GM21717 (cell line): ENCODE data around the gene PPIL4.
"Not testable (repeated sequence)": the region's sequence is repeated elsewhere in the genome, so short reads cannot be mapped to it uniquely, and the experiment has no call there.

Experiments used
- ATAC-seq: cut with Tn5 transposase; IDR thresholded peaks from one replicate; pipeline ENCODE4 v1.9.1; 2021; ENCODE audit warnings: mild to moderate bottlenecking, moderate library complexity; ENCODE audit not compliant: unreplicated experiment

Gene PPIL4

DNA sequence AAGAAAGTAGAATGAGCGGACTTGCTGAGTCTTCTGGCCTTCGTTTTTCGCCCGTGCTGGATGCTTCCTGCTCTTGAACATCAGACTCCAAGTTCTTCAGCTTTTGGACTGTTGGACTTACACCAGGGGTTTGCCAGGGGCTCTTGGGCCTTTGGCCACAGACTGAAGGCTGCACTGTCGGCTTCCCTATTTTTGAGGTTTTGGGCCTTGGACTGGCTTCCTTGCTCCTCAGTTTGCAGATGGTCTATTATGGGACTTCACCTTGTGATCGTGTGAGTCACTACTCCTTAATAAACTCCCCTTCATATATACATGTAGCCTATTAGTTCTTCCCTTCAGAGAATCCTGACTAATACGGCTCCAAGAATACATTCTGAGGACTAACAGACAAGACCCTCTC is 83.1 kb downstream of the PPIL4 start:
- ATAC-seq: not testable (repeated sequence)

DNA sequence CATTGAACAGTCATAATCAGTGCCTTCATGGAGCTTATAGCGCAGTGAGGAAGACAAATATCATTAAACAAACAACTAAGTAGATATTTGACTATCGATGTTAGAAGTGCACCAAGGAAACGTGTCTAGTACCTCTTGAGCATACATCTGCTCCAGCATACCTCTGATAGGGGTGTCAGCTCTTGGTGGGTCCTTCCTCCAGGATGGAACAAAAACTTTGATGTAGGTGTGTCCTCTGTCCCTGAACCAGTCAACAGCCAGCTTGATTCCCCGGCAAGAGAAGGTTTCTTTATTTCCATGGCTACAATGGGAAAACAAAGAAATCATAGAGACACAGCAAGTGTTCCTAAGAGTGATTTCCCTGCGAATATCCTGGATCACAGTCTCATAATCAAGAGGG is 84.2 kb downstream of the PPIL4 start:
- no peak for ATAC-seq

DNA sequence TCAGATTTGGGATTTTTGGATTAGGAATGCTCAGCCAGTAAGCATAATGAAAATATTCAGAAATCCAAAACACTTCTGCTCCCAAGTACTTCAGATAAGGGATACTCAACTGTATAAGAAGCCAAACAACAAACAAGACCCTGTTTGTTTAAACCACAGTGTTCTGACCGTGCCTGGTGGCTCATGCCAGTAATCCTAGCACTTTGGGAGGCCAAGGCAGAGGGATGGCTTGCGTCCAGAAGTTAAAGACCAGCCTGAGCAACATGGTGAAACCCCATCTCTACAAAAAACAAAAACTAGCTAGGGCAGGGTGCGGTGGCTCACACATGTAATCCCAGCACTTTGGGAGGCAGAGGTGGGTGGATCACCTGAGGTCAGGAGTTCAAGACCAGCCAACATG is 85.6 kb downstream of the PPIL4 start:
- ATAC-seq: not testable (repeated sequence)

DNA sequence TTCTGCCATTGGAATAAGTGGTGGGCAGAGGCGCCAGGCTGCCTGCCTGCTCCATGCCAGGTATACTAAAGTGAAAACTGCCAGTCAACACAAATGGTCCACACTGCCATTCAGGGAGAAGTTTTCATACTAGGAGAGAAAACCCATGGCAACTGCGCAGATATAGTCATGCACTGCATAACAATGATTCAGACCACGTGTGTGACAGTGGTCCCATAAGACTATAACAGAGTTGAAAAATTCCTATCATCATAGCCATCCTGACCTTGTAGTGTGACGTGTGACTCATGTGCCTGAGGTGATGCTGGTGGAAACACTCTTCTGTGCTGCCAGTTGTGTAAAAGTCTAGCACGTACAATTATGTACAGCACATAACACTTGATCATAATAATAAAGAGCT is 86.1 kb downstream of the PPIL4 start:
- no peak for ATAC-seq

DNA sequence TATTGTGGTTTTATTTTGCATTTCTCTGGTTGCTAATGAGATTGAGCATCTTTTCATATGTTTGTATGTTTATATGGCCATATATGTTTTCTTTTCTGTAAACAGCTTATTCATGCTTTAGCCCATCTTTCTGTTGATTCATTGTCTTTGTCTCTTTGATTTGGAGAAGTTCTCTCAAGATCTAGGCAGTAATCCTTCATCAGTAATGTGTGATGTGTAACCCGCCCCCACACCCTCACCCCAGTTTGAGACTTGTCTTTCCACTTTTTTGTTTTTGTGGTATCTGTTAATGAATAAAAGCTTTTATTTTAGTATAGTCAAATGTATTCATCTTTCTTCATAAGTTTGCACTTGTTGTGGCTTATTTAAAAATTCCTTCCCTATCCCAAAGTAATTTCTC is 87.0 kb downstream of the PPIL4 start:
- no peak for ATAC-seq

DNA sequence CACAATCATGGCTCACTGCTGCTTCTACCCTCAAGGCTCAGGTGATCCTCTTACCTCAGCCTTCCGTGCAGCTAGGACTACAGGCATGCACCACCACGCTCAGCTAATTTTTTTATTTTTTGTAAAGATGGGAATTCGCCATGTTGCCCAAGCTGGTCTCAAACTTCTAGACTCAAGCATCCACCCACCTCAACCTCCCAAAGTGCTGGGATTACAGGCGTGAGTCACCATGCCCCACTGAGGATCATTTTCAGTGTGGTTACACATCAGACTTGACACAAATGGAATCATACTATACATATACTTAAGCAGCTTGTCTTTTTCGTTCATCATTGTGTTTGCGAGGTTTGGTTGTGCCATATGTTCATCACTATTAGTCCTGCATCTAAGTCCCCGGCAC is 87.6 kb downstream of the PPIL4 start:
- no peak for ATAC-seq

DNA sequence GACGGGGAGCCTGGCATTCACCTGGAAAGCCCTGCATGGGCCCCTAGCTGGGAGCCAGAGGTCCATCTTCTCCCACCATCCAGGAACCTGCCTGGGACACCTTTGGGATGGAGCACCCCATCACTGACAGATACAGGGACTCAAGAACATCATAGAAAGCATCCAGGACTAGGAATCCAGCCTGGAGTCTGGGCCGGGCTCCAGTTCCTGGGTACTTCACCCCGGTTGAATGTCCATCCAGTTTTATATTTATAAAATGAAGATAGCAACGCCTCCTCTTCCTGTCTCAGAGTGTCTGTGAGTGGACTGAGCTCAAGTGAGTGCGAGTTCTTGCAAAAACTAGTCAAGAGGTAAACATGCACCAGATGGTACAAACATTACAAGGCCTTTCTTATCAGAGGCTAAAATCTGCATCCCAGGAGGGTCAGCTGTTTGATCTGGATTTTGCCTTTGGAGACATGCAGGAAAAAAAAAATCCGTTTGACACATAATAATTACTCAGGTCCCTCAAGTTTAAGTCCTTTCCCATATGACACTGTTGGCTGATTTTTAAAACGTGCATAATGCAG is 88.4 kb downstream of the PPIL4 start:
- ATAC-seq: no peak

DNA sequence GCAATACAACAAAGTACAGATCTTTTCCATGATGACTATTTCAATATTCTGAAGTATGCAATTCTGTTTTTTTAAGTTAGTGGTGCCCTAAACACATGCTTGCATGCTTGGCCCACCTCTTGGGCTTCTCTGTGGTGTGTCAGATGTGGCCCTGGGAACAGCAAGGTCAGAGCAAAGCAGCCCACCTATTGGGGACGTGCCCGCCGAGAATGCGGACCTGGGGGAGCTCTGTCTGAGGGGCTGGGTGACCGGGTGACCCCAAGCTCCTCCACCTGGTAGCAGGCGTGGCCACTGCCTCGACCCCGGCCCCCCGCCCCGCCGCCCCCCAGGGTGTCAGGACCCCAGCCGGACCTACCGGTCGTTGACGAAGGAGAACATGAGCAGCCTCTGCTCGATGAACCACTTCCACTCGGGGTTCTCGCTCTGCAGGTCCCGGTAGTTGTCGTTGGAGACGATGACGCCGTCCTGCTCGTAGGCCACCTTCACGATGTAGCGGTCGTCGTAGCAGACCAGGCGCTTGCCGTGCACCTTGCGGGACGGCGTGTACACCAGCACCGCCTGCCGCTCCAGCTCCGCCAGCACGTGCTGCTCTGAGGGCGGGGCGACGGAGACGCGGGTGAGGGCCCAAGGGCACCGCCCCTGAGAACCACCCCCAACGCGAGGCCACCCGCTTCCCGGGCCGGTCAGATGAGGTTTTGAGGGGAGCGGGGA is 89.4 kb downstream of the PPIL4 start:
- ATAC-seq: no peak

DNA sequence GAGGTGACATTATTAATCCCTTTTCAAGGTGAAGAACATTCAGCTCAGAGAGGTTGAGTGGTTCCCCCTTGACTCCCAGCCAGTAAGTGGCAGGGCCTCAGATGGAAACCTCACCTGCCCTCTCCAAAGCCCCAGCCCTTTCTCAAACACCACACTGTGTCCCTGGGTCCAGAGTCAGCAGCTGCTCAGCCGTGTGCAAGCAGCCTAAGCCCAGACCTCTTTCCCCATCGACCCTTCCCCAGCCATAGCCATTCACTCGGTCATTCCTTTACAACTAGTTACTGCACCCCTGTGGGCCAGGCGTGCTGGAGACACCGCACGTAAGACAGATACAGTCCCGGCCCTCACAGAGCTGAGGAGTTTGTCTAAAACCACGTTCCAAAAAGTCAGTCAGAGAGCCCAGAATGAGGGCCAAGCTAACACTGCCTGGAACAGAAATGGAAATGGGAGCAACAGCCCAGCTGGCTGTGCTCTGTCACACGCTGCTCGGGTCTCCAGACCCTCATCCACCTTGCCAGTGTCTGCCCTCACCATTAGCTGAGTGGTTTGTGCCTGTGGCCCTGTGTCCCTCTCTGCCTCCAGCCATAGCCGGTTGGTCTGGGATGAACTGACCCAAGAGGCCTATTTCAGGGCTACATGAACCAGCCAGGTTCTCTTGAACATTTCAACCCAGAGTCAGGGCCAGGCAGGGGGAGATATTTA is 90.7 kb downstream of the PPIL4 start:
- no peak for ATAC-seq
